AG10803 (cell line): ENCODE results near the gene GRIN2C.

Experiments used
- DNase-seq: peaks from one replicate; pipeline ENCODE4 v3.0.0; 2010; ENCODE audit warnings: low read depth
- H3K4me3 ChIP-seq: 2 replicates; pipeline ENCODE4 v1.5.1; 2011; ENCODE audit warnings: mild to moderate bottlenecking, low read length, control low read depth
- TF ChIP-seq, protein P1 (sequence below): conservative IDR thresholded peaks from 2 replicates; pipeline ENCODE4 v1.5.1; 2011; ENCODE audit warnings: mild to moderate bottlenecking, low read length, control low read depth, inconsistent platforms

Gene GRIN2C

DNA sequence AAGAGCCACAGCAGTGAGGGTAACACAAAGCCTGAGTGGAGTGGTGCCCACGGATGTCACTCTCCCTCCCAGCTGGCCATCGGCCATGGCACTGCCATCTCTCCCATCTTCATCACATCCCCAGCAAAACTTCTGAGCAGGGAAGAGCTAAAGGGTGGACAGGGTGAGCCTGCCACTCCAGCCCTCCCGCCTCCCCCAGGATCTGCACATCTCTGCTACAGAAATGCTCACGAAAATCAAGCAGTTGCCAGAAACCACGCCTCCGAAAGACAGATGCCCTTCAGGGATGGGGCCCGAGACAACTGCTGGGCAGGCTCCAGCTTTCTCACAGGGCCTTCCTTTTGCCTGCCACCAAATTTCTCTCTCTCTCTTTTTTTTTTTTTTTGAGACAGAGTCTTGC, 3.6 kb downstream of the GRIN2C start:
- TF ChIP-seq, protein P1, sequence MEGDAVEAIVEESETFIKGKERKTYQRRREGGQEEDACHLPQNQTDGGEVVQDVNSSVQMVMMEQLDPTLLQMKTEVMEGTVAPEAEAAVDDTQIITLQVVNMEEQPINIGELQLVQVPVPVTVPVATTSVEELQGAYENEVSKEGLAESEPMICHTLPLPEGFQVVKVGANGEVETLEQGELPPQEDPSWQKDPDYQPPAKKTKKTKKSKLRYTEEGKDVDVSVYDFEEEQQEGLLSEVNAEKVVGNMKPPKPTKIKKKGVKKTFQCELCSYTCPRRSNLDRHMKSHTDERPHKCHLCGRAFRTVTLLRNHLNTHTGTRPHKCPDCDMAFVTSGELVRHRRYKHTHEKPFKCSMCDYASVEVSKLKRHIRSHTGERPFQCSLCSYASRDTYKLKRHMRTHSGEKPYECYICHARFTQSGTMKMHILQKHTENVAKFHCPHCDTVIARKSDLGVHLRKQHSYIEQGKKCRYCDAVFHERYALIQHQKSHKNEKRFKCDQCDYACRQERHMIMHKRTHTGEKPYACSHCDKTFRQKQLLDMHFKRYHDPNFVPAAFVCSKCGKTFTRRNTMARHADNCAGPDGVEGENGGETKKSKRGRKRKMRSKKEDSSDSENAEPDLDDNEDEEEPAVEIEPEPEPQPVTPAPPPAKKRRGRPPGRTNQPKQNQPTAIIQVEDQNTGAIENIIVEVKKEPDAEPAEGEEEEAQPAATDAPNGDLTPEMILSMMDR = no peak

DNA sequence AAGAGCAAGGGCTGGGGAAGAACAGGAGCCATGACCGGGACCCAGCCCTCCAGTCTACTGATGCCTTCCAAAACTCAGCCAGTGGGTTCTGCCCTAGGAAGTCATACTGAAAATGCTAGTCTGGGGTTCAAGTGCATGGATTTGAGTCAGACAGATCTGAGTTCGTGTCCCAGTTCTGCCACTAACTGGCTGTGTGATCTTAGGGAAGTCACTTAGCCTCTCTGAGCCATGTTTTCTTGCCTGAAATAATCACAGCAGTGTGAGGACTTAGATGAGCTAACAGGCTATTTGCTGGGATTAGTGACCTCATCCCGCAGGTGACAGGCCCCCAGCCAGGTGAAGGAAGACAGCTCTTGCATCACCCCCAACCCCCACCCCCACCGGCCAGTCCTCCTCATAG, 4.4 kb downstream of the GRIN2C start:
- TF ChIP-seq, protein P1 = no peak
- no peak overlapping the region for H3K4me3 ChIP-seq
- DNase-seq = no peak

More for the DNA sequence above, 3.6 kb downstream of the GRIN2C start:
- DNase-seq = no peak
- H3K4me3 ChIP-seq = no peak overlapping the region

DNA sequence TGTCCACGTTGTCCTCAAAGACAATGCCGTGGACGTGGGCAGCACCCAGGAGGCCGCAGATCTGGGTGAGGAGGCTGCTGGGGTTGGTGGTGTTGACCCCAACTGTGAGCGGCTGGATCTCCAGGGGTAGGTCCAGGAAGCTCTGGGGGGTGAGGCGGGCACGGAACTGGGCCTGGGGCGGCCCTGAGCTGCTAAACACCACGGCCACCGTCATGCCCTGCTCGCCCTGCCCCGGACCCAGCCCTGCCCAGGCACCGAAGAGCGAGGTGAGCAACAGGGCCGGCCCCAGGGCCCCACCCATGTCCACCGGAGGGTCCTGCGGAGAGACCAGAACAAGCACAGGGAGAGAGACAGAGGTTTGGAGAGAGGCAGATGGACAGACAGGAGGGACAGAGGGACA, 4.9 kb downstream of the GRIN2C start:
- TF ChIP-seq, protein P1 = no peak
- H3K4me3 ChIP-seq = no peak overlapping the region
- DNase-seq = no peak

DNA sequence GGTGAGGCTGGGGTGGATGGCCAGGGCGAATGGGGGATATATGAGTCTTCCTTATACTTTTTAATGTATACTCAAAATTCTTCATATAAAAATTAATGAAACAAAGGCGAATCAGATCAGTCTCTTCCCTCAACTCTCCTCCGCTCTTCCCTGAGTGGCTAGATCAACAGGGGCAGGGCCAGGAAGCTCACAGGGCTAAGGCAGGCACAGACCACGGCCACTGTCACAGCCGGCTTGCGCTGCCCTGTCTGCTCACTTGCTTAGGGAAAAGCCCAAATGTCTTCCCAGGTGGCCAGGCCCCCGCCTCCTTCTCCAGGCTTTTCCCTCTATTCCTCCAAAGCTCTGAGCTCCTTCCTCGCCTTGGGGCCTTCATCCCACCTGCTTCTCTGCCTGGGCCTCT, 6.0 kb downstream of the GRIN2C start:
- H3K4me3 ChIP-seq = no peak overlapping the region
- no peak for DNase-seq
- TF ChIP-seq, protein P1 = no peak

DNA sequence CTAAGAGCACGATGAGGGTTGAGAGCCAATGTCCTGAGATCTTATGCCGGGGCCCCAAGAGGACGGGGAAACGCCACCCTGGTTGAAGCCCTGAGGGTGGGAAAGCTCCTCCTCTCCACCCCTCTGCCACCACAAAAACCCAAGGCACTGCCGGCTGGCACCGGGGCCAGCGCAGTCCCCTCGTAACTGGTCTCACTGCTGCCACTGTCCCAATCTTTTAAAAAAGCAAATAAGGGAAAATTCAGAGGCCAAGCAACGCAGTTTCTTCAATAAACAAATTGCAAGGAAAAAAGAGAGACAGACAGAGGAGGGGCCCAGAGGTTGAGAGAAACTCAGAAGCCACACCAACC, 6.7 kb downstream of the GRIN2C start:
- no peak for DNase-seq
- no peak overlapping the region for H3K4me3 ChIP-seq

DNA sequence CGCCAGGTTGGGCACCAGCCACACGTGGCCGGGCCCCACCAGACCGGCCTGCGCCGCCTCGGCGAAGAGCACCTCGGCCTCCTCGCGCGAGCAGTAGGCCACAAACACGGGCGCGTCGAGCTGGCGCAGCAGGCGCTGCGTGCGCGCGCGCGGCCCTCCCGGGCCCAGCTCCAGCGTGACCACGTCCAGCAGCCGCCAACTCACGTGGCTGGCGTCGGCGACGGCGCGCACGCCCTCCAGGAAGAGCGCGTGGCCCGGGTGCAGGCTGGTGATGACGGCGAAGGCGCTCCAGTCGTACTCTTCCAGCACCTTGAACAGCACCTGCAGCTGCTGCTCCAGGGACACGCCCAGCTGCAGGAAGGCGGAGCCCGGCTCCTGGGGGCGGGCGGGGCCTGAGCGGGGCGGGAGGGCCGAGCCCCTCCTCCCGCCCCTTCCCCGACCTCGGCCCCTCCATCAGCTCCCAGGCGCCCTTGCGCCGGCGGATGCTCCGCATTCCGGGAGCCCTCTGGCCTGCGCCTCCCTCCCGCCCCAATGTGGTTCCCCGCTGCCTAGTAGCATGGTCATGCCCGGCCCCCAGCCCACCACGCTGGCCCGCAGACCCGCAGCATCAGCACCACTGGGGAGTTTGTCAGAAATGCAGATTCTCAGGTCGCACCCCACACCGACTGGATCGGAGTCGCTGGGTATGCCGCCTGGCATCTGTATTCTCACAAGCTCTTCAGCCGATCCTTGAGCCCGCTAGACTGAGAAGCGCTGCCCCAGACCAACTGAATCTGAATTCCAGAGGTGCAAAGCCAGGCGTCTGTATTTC, 7.2 kb downstream of the GRIN2C start:
- no peak for DNase-seq
- H3K4me3 ChIP-seq = no peak overlapping the region
- TF ChIP-seq, protein P1 = no peak

More for the DNA sequence above, 6.7 kb downstream of the GRIN2C start:
- TF ChIP-seq, protein P1 = no peak

DNA sequence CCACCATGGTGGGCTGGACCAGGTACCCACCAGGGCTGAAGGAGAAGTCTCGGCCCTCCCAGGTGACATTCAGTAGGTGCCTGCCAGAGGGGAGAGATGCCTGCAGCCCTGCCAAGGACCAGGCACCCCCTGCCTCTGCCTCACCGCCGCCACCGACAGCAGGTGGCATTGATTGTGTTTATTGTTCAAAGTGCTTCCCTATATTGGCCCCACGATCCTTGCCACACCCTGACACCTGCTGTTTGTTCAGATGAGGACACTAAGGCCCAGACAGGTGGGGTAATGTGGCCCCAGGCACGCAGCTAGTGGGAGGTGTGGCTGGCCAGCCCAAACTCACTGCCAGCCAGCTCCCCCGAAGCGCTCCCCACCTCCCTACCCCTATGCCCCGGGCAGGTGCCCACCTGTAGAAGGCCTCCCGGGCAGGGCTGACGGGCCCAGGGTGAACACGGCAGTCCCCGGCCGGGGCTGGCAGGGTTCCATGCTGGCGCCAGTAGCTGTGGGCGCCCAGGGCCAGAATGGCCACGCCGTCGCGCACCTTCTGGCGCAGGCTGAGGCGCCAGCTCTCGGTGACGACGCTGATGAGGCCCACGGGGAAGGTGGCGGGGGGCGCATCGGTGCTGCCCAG, 8.0 kb downstream of the GRIN2C start:
- DNase-seq = no peak
- no peak overlapping the region for H3K4me3 ChIP-seq
- TF ChIP-seq, protein P1 = no peak
